Aorta (tissue), 5 donors: Measurements from ENCODE around the gene FPR3. TPM values are rescaled to one million over a fixed set of nuclear protein-coding genes. Genes with fewer than 3 reads are reported as not detected.
"Not testable (repeated sequence)": the region's sequence is repeated elsewhere in the genome, so short reads cannot be mapped to it uniquely, and the experiment has no call there.

Experiments used
- ATAC-seq: fragments of 200-7000 bp; cut with Tn5 transposase; one replicate; pipeline ENCODE4 v1.9.1; 2022; ENCODE audit warnings: moderate library complexity; ENCODE audit not compliant: low FRiP score
- DNase-seq, 2 donors: peaks; one replicate each; pipeline ENCODE4 v3.0.0-alpha.2; 2020
- H3K27ac ChIP-seq, 2 donors: one replicate each; pipeline ENCODE4 v1.5.1; 2013; ENCODE audit warnings: low read length in 2 of 2, mild to moderate bottlenecking in 2 of 2, moderate library complexity in 2 of 2, control low read depth in 1 of 2, inconsistent platforms in 1 of 2, low read depth in 1 of 2
- H3K27me3 ChIP-seq, 2 donors: one replicate each; pipeline ENCODE4 v1.6.1; 2013; ENCODE audit warnings: control low read depth in 1 of 2, low read length in 1 of 2, mild to moderate bottlenecking in 1 of 2, moderate library complexity in 1 of 2; ENCODE audit not compliant: insufficient read depth in 2 of 2, control insufficient read depth in 1 of 2
- H3K36me3 ChIP-seq, 2 donors: one replicate each; pipeline ENCODE4 v1.6.1; 2013; ENCODE audit warnings: control low read depth in 1 of 2, low read length in 1 of 2, mild to moderate bottlenecking in 1 of 2; ENCODE audit not compliant: insufficient read depth in 2 of 2, control insufficient read depth in 1 of 2
- H3K4me1 ChIP-seq, 2 donors: one replicate each; pipeline ENCODE4 v1.6.1; 2013; ENCODE audit warnings: low read length in 2 of 2, control low read depth in 1 of 2, mild to moderate bottlenecking in 1 of 2, moderate library complexity in 1 of 2; ENCODE audit not compliant: insufficient read depth in 2 of 2, control insufficient read depth in 1 of 2
- H3K4me3 ChIP-seq, 2 donors: one replicate each; pipeline ENCODE4 v1.5.1; 2013; ENCODE audit warnings: low read length in 2 of 2, control low read depth in 1 of 2, mild to moderate bottlenecking in 1 of 2
- H3K9me3 ChIP-seq: one replicate; pipeline ENCODE4 v1.6.1; 2013; ENCODE audit warnings: mild to moderate bottlenecking, low read length; ENCODE audit not compliant: control insufficient read depth
- WGBS, 2 donors: extraction: QIAGEN DNeasy Blood & Tissue Kit; methylation state at CpG; one replicate each; pipeline ENCODE4 v1.1.7; 2013; 5-methylcytosine and 5-hydroxymethylcytosine counted together
- intact Hi-C, 2 donors: fragments of 100-400 bp; cut with DNase I; formaldehyde crosslinking; loops; one replicate each; pipeline versions ENCODE4 v1.14.2 to v1.15.0; 2022
- polyA plus RNA-seq, 2 donors: library from polyadenylated mRNA; stranded (reverse); fragments of 200-250 nt; gene quantifications; one replicate each; pipeline ENCODE4 v1.2.3, GENCODE V29; 2013
- total RNA-seq, 2 donors: library from RNA; stranded (reverse); fragmentation: NEBNext Ultra II Directional; extraction: Animal tissue kit (Norgen Biotek cat#: 25700); gene quantifications; one replicate each; pipeline ENCODE4 v1.2.1, GENCODE V29; 2021
- donor health status: healthy with polysubstance abuse.
- donor health status: Bipolar disorder and iron deficiency.
- donor health status: DM: no; HTN: no; CAD: no.
- donor health status: DM: no; HTN: no; CAD: no.
- donor health status: DM: yes; HTN: yes; CAD: no.

FPR3 gene
- total and polyA plus RNA-seq, 4 donors, result 1.7 to 25.1 (median 16.5) TPM

- no peaks in the 10 kb centered on the region for H3K4me1 ChIP-seq
- ATAC-seq, result peak; percentile 62
- no peaks in the 10 kb centered on the region for H3K9me3 ChIP-seq
- H3K36me3 ChIP-seq, result no peaks in the 10 kb centered on the region
- H3K27ac ChIP-seq, result no peak overlapping the region
- no peaks in the 10 kb centered on the region for H3K27me3 ChIP-seq
- intact Hi-C loops, result no loop called here
- H3K4me3 ChIP-seq, result no peak overlapping the region
- 49 to 73% methylated on average over 13 of the region's 13 CpGs for WGBS, 2 donors
- peak in 1 of 2 donors; percentile 64 for DNase-seq
Observed at GRCh38 chr19:51799774-51800472, 5.0 kb downstream of the FPR3 start.

- Histone ChIP-seq H3K9me3 (no peaks in the 10 kb centered on the region), H3K36me3 (no peaks in the 10 kb centered on the region), H3K4me1 (no peaks in the 10 kb centered on the region), H3K27ac (no peak overlapping the region), H3K4me3 (no peak overlapping the region), H3K27me3 (no peaks in the 10 kb centered on the region)
- WGBS, 2 donors, result 16 to 34% methylated on average over 7 of the region's 7 CpGs
- peak in 1 of 2 donors; percentile 71 for DNase-seq
- intact Hi-C loops, result no loop called here
- no peak for ATAC-seq
Observed at GRCh38 chr19:51800473-51801244, 5.7 kb downstream of the FPR3 start.

GRCh38 chr19:51802775-51803174 lies 7.8 kb downstream of the FPR3 start:
- Histone ChIP-seq H3K4me3 (no peak overlapping the region), H3K27me3 (no peaks in the 10 kb centered on the region), H3K36me3 (no peaks in the 10 kb centered on the region), H3K4me1 (no peaks in the 10 kb centered on the region), H3K9me3 (no peaks in the 10 kb centered on the region), H3K27ac (no peak overlapping the region)
- ATAC-seq, result no peak
- 70 to 84% methylated on average over 2 of the region's 2 CpGs for WGBS, 2 donors
- no peak for DNase-seq
- intact Hi-C loops, result no loop called here

DNA sequence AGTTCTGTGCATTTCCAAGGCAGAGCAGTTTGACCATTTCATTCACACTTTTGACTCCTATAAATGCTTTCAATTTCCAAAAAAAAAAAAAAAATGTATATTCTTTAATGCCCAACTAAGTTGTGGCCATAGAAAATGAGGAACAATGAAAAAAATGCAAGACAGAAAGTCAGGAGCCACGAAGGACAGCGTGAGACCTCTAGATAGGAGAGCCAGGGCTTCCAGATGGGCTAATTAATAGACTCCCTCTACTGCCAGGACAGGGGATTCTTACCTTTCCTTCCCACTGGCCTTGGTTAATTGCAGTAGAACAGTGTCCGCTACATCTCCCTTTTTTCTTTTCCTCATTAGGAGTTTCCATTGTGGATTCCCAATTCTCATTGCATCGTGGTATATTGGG lies 8.6 kb downstream of the FPR3 start:
- ATAC-seq (no peak), DNase-seq (no peak)
- Histone ChIP-seq H3K27me3 (no peaks in the 10 kb centered on the region), H3K36me3 (no peaks in the 10 kb centered on the region), H3K9me3 (no peaks in the 10 kb centered on the region), H3K4me1 (no peaks in the 10 kb centered on the region), H3K27ac (no peak overlapping the region), H3K4me3 (no peak overlapping the region)
- intact Hi-C loops, result no loop called here
- WGBS, 2 donors, result 78 to 84% methylated on average over 4 of the region's 4 CpGs

DNA sequence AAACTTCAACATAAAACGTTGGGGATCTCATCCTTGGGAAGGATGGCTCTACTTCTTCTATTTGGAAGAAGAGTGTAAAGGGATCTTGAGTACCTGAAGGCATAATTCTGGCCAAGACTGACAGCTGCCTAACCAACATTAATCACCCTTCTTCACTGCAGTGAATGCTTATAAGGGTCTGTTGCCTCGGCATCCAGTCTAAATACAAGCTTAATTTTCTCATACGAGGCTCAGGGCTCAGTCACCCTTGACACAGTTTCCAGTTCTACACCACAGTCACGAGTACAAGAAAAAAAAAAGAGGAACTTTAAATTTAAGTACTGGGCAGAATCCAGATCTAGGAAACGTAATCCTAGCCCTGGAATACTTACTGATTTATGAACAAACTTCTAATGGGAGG lies 9.0 kb downstream of the FPR3 start:
- DNase-seq (no peak), ATAC-seq (no peak)
- Histone ChIP-seq H3K27me3 (no peaks in the 10 kb centered on the region), H3K9me3 (no peaks in the 10 kb centered on the region), H3K4me1 (no peaks in the 10 kb centered on the region), H3K36me3 (no peaks in the 10 kb centered on the region), H3K4me3 (no peak overlapping the region), H3K27ac (no peak overlapping the region)
- WGBS, 2 donors, result 54 to 57% methylated on average over 5 of the region's 5 CpGs
- intact Hi-C loops, result no loop called here

DNA sequence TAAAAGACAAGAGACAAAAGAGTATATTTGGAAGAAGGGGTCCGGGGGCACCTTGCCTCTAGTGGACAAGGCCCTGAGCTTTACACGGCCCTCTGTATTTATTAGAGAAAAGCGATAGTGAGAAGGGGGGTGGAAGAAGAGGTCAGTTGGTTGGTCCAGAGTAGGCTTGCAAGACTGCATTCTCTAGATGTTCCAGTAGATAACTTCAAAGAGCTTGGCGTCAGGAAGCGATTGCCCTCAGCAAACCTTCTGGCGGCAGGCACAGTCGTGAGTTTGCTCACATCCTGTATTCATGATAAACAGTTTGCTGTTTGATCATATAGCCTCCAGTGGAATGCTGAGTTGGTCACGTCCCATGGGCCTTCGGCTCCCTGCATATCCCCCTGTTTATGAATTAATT lies 9.8 kb downstream of the FPR3 start:
- WGBS, 2 donors, result 83 to 85% methylated on average over 9 of the region's 9 CpGs
- H3K27ac ChIP-seq, DNase-seq, H3K4me1 ChIP-seq, intact Hi-C loops, H3K36me3 ChIP-seq, H3K4me3 ChIP-seq, H3K27me3 ChIP-seq, ATAC-seq, H3K9me3 ChIP-seq: not testable (repeated sequence)

GRCh38 chr19:51805396-51805795 lies 10.4 kb downstream of the FPR3 start:
- H3K9me3 ChIP-seq, H3K4me1 ChIP-seq, intact Hi-C loops, H3K36me3 ChIP-seq, DNase-seq, ATAC-seq, H3K4me3 ChIP-seq, H3K27me3 ChIP-seq, H3K27ac ChIP-seq: not testable (repeated sequence)
- WGBS, 2 donors, result 86 to 92% methylated on average over 8 of the region's 8 CpGs

GRCh38 chr19:51806571-51806970 lies 11.6 kb downstream of the FPR3 start:
- H3K4me3 ChIP-seq, intact Hi-C loops, H3K27me3 ChIP-seq, H3K9me3 ChIP-seq, H3K4me1 ChIP-seq, ATAC-seq, H3K27ac ChIP-seq, H3K36me3 ChIP-seq, DNase-seq: not testable (repeated sequence)
- WGBS, 2 donors, result 91 to 97% methylated on average over 5 of the region's 5 CpGs
